ENCODE measurements around the gene COMMD2.

- TF ChIP-seq CTCF (IDR thresholded peaks at IDR 0.05) (no peak), POLR2A (IDR thresholded peaks at IDR 0.05) (no peak)
Measured at GRCh38 chr3:149801639-149802038, 49.4 kb upstream of the COMMD2 start.

Measured in right lobe of liver (tissue), 4 donors.